ENCODE measurements around the gene FSTL3. TPM values are rescaled to one million over a fixed set of nuclear protein-coding genes. Genes with fewer than 3 reads are reported as not detected.
A peak's percentile ranks its signal among the peaks of the same experiment; 100 is the strongest.

Gene FSTL3
- total and polyA plus RNA-seq, 4 donors, result 2.2 to 8.4 (median 6.0) TPM

- TF ChIP-seq REST (IDR thresholded peaks at IDR 0.05), result no peak
- TF ChIP-seq FOXA2 (IDR thresholded peaks at IDR 0.05), result no peak
- no peak for TF ChIP-seq SP1 (IDR thresholded peaks at IDR 0.05)
- no peak for TF ChIP-seq HNF4A (conservative IDR thresholded peaks at IDR 0.05)
- TF ChIP-seq NR2F2 (IDR thresholded peaks at IDR 0.05), result no peak
- TF ChIP-seq EGR1 (IDR thresholded peaks at IDR 0.05; ENCODE audit: low read depth in 2 of 2), result no peak
- TF ChIP-seq JUND (IDR thresholded peaks at IDR 0.05), result no peak
- TF ChIP-seq RXRA (IDR thresholded peaks at IDR 0.05), result no peak
These were observed 28.2 kb downstream of the FSTL3 start (continued) for GRCh38 chr19:704447-704741.

GRCh38 chr19:708154-709143, 32.3 kb downstream of the FSTL3 start, which contains the start of gene PALM:
PALM (plus strand) TSS chr19:708935; CDS start chr19:709147, 212 bp downstream.
- Histone ChIP-seq H3K9me3 (ENCODE audit: control insufficient read depth in 4 of 4, low read length in 3 of 4) (no peaks in the 10 kb centered on the region), H3K27me3 (ENCODE audit: control insufficient read depth in 4 of 4, insufficient read depth in 4 of 4, low read length in 3 of 4) (peaks cover 0 to 4% (median 0%) of the 10 kb centered on the region in 4 donors), H3K4me3 (ENCODE audit: low read depth in 1 of 3, low read length in 3 of 3) (peak within 1 kb of the TSS in 2 of 3 donors; percentile 23 to 57), H3K9ac (ENCODE audit: low read depth in 1 of 2, low read length in 2 of 2) (no peak within 1 kb of the TSS), H3K4me1 (ENCODE audit: control insufficient read depth in 4 of 4, insufficient read depth in 4 of 4, low read length in 3 of 4) (peaks cover 0 to 5% (median 4%) of the 10 kb centered on the region in 4 donors), H3K36me3 (ENCODE audit: control insufficient read depth in 4 of 4, insufficient read depth in 3 of 4, low read depth in 1 of 4, low read length in 3 of 4) (peaks cover 0 to 1% (median 0%) of the 10 kb centered on the region in 4 donors), H3K27ac (ENCODE audit: low read depth in 1 of 2, low read length in 2 of 2) (peak within 1 kb of the TSS; percentile 33 to 50)
- no peak for TF ChIP-seq HNF4G (IDR thresholded peaks at IDR 0.05)
- TF ChIP-seq MAX (IDR thresholded peaks at IDR 0.05), result no peak
- no peak for TF ChIP-seq SP1 (IDR thresholded peaks at IDR 0.05)
- TF ChIP-seq RAD21 (IDR thresholded peaks at IDR 0.05), result no peak
- no peak for TF ChIP-seq NR2F2 (IDR thresholded peaks at IDR 0.05)
- TF ChIP-seq FOXA1 (IDR thresholded peaks at IDR 0.05), result no peak
- TF ChIP-seq RXRA (IDR thresholded peaks at IDR 0.05), result no peak
- TF ChIP-seq CTCF (IDR thresholded peaks at IDR 0.05; ENCODE audit: low read depth, low read length, missing input control), result no peak
- TF ChIP-seq ATF3 (IDR thresholded peaks at IDR 0.05), result no peak
- no peak for TF ChIP-seq ZBTB33 (IDR thresholded peaks at IDR 0.05)
- TF ChIP-seq GABPA (IDR thresholded peaks at IDR 0.05 in 1 of 2, conservative IDR thresholded peaks at IDR 0.05 in 1 of 2), result no peak
- TF ChIP-seq FOXA2 (IDR thresholded peaks at IDR 0.05), result no peak
- no peak for TF ChIP-seq TAF1 (conservative IDR thresholded peaks at IDR 0.05)
- TF ChIP-seq EGR1 (IDR thresholded peaks at IDR 0.05; ENCODE audit: low read depth in 2 of 2), result no peak
- TF ChIP-seq HNF4A (conservative IDR thresholded peaks at IDR 0.05), result no peak
- no peak for TF ChIP-seq REST (IDR thresholded peaks at IDR 0.05)
- DNase-seq (ENCODE audit: low spot score), result no peak
- 9% methylated on average over 91 of the region's 93 CpGs for WGBS
